Hepatocyte (in vitro differentiated cells): ENCODE data around the gene CHCHD5.

Experiments
- CTCF ChIP-seq: fragments of 200-600 bp; sonication (generic); IDR thresholded peaks from 2 replicates; pipeline ENCODE4 v1.5.1; 2016; ENCODE audit warnings: antibody characterized with exemption, mild to moderate bottlenecking; ENCODE audit not compliant: poor library complexity
- EZH2 ChIP-seq: fragments of 200-600 bp; sonication (generic); IDR thresholded peaks from 2 replicates; pipeline ENCODE4 v1.6.1; 2016; ENCODE audit warnings: antibody characterized with exemption, mild to moderate bottlenecking, borderline replicate concordance
- EZH2phosphoT487 ChIP-seq: fragments of 200-600 bp; sonication (generic); IDR thresholded peaks from one replicate; pipeline ENCODE4 v1.6.1; 2018; ENCODE audit warnings: antibody characterized with exemption, mild to moderate bottlenecking, low read depth, moderate library complexity; ENCODE audit not compliant: unreplicated experiment, severe bottlenecking

DNA sequence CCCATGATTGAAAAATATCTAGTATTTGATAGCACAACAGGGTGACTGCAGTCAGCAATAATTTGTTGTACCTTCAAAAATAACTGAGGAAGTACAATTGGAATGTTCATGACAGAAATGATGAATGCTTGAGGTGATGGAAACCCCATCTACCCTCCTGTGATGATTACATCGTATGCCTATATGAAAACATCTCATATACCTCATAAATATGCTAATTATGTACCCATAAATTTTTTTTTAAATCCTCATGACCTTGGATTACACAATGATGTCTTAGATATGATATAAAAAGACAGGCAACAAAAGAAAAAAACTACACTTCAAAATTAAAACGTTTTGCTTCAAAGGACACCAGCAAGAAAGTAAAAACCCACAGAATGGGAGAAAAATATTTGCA lies 43.5 kb upstream of the CHCHD5 start:
- no peak for TF ChIP-seq CTCF
- no peak for TF ChIP-seq EZH2
- no peak for TF ChIP-seq EZH2phosphoT487
